Fibroblast of mammary gland (primary cell): ENCODE data around the gene ELMO1.

Source experiments
- DNase-seq: peaks from one replicate; pipeline ENCODE4 v3.0.0-alpha.2; 2010; ENCODE audit warnings: low read depth
- H3K4me3 ChIP-seq: 2 replicates; pipeline ENCODE4 v1.5.1; 2011; ENCODE audit warnings: low read depth, mild to moderate bottlenecking, low read length, moderate library complexity; ENCODE audit not compliant: control insufficient read depth
- CTCF ChIP-seq: conservative IDR thresholded peaks from 2 replicates; pipeline ENCODE4 v1.5.1; 2011; ENCODE audit warnings: low read depth, low read length, inconsistent platforms; ENCODE audit not compliant: control insufficient read depth, insufficient read depth

Gene ELMO1

GRCh38 chr7:37357637-37357996, 91.0 kb downstream of the ELMO1 start:
- no peak for TF ChIP-seq CTCF
- DNase-seq, result no peak
- H3K4me3 ChIP-seq, result no peak overlapping the region

GRCh38 chr7:37356911-37357636, 91.6 kb downstream of the ELMO1 start:
- no peak overlapping the region for H3K4me3 ChIP-seq
- no peak for TF ChIP-seq CTCF
- DNase-seq, result no peak

GRCh38 chr7:37354656-37355131, 94.0 kb downstream of the ELMO1 start:
- H3K4me3 ChIP-seq, result no peak overlapping the region
- peak; percentile 63 for DNase-seq
- no peak for TF ChIP-seq CTCF

GRCh38 chr7:37353949-37354655, 94.6 kb downstream of the ELMO1 start:
- no peak for DNase-seq
- H3K4me3 ChIP-seq, result no peak overlapping the region
- no peak for TF ChIP-seq CTCF

GRCh38 chr7:37352974-37353948, 95.4 kb downstream of the ELMO1 start:
- H3K4me3 ChIP-seq, result no peak overlapping the region
- no peak for TF ChIP-seq CTCF
- DNase-seq, result no peak

- no peak overlapping the region for H3K4me3 ChIP-seq
- no peak for TF ChIP-seq CTCF
- no peak for DNase-seq
These were observed 96.3 kb downstream of the ELMO1 start for GRCh38 chr7:37352251-37352880.
